T-helper 22 cell (primary cell): ENCODE results near the gene SMAD6.

ENCODE experiments used
- DNase-seq: peaks from one replicate; pipeline ENCODE4 v3.0.0-alpha.2; 2020; ENCODE audit warnings: low read depth

The SMAD6 gene

GRCh38 chr15:66777054-66777453 is 75.0 kb downstream of the SMAD6 start:
- no peak for DNase-seq

- no peak for DNase-seq
Observed at GRCh38 chr15:66777596-66778313, 75.7 kb downstream of the SMAD6 start.

GRCh38 chr15:66778314-66778665 is 76.3 kb downstream of the SMAD6 start:
- DNase-seq, result no peak

GRCh38 chr15:66778716-66779115 is 76.7 kb downstream of the SMAD6 start:
- no peak for DNase-seq

DNA sequence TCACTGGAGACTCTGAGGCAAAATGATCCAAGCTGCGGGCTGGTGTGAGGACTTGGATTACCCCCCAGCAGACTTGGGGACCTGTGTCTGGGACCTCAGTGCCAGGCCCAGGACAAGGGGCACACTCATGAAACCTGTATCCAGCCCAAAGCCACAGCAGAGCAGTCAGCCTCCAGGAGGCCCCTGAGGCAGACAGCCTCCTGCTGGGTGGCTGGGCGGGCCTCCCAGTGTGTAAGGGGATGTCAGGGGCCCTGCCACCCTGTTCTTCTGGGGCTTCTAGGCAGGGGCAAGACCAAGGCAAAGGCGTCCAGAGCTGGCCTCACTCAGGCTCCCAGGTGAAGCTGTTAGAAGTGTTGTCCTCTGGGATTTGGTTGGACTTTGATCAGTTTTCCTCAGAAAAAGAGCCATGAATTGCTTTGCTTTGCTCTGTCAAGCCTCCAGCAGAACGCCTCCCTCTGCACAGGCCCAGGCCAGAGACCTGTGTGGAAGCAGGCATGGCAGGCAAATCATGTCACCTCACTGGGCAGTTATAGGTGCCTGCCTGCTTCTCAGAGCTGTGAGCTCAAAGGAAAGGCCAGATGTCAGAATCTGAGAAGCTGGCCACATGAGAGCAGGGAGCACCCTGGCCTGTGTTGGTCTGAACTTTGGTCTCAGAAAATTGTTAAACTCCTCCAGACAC is 77.4 kb downstream of the SMAD6 start:
- DNase-seq, result no peak

DNA sequence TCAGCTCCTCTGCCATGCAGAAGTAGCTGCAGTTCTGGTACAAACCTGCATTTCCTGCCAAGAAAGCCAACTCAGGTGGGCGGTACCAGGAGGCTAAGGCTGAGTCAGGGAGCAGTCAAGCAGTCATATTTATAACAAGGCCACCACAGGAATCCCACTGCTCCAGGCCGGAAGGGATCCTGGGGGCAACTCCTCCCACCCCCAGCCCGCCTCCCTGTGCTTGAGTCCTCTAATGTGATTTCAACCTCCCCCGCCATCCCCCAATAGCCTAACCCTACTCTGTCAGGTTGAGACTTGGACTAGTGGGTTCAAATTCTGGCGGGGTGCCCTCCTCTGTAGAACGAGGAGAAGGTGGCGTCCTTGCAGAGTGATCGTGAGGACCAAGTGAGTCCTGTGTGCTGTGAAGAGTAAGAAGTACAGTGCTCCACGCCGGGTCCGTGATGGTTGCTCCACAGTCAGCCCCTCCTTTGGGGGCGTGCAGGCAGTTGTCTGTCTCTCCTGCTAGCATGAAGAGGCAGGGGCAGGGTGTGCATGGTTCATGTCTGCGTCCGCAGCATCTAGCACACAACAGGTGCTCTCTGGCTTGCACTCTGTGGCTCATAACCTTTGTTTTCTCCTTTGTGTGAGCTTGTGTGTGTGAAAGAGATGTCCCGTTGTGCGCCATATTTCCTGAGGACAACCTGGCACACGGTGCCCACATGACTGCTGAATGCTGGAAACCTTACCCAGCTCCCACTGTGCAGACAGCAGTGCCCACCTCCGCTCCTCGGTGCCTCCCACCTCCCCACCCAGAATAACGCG is 78.3 kb downstream of the SMAD6 start:
- DNase-seq, result no peak

DNA sequence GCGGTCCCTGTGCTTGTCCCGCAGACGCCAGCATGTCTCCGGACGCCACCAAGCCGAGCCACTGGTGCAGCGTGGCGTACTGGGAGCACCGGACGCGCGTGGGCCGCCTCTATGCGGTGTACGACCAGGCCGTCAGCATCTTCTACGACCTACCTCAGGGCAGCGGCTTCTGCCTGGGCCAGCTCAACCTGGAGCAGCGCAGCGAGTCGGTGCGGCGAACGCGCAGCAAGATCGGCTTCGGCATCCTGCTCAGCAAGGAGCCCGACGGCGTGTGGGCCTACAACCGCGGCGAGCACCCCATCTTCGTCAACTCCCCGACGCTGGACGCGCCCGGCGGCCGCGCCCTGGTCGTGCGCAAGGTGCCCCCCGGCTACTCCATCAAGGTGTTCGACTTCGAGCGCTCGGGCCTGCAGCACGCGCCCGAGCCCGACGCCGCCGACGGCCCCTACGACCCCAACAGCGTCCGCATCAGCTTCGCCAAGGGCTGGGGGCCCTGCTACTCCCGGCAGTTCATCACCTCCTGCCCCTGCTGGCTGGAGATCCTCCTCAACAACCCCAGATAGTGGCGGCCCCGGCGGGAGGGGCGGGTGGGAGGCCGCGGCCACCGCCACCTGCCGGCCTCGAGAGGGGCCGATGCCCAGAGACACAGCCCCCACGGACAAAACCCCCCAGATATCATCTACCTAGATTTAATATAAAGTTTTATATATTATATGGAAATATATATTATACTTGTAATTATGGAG is 79.1 kb downstream of the SMAD6 start:
- no peak for DNase-seq

DNA sequence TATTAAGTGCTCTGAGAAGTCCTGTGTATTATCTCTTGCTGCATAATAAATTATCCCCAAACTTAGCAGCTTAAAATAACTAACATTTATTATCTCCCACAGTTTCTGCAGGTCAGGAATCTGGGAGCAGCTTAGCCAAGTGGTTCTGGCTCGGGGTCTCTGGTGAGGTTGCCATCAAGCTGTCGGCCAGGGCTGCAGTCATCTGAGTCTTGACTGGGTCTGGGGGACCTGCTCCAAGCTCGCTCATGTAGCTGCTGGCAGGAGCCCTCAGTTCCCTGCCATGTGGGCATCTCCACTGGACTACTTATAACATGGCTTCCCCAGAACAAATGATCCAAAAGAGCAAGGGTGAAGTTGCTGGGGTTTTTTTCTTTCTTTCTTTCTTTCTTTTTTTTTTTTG is 80.7 kb downstream of the SMAD6 start:
- DNase-seq, result no peak

GRCh38 chr15:66783314-66783713 is 81.3 kb downstream of the SMAD6 start:
- no peak for DNase-seq

DNA sequence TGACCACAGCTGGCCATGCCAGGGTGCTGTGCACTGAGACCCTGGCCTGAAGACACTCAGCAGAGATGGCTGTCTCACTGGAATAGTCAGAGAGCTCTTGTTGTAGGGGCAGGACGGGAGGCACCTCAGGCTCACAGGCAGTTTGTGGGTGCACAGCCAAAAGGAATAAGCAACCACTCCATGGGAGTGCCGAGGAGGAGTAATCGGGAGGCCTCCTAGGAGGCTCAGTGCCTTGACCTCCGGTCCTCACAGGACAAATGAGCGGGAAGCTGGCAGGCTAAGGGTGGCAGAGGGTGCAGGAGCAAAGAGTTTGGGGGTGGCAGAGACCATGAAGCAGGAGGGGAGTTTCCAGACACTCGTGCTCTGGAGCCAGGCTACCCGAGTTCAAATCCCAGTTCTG is 81.7 kb downstream of the SMAD6 start:
- DNase-seq, result no peak

DNA sequence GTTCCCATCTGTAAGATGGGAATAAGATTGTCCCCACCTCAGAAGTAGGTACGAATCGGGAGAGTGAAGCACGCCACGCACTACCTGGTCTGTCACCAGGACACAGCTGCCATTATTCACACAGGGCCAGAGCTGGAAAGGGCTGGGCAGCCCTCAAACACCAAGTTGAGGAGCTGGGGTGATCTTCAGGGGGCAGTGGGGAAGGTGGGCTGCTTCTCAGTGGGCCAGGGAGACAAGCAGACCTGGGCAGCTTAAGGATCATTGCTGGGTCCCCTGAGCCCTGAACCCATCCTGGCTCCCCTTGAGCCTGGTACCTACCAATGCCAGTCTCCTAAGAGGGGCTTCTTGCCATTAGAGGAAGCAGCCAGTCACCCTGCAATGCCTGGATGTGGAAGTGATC is 82.1 kb downstream of the SMAD6 start:
- DNase-seq, result no peak

DNA sequence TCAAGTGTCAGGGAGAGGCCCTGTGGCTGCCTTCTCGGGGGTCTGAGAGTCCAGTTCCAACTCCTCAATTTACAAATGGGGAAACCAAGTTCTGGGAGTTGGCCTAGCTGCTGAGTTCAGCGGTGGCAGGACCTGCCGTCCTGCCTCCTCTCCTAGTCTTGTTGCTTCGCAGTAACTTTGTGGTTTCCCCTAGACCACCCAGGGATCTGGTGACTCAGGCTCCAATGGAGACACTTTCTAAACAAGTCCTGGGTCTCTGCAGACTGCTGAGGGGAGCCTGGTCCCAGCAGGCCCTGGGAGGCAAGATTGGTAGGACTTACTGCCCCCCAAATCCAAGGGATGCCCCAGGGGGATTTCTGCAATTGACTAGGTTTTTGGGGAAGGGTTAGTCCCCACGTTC is 83.6 kb downstream of the SMAD6 start:
- DNase-seq, result no peak

- no peak for DNase-seq
Observed at GRCh38 chr15:66786222-66786621, 84.2 kb downstream of the SMAD6 start.

- DNase-seq, result no peak
Observed at GRCh38 chr15:66786708-66787488, 84.9 kb downstream of the SMAD6 start.

DNA sequence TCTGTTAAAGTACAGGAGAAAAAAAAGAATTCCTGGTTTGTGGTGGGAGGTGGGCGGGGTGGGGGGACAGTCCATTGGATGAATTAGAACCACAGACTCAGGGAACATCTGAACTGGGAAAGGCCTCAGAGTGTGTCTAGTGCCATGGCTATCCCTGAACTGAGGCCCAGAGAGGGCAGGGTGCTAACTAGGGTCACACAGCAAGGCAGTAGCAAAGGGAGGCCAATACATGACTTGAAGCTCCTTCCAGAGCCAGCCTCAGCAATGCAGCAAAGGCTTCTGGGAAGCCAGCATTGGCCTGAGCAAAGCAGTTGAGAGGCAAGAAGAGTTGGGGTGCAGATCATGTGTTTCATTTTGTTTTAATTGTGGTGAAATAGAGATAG is 85.4 kb downstream of the SMAD6 start:
- no peak for DNase-seq

DNA sequence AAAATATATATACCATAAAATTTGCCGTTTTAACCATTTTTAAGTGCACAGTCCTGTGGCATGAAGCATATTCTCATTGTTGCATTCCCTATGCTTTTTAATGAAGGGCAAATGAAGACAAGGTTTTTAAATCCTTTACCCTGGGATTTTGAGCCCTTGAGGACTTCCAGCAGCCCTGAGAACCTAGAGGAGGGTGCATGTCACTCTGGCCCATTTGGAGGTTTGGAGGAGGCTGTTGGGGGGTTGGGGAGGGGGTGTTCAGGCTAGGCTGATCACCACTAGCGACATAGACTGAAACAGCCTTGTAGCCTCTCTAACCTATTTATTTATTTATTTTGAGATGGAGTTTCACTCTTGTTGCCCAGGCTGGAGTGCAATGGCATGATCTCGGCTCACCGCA is 86.0 kb downstream of the SMAD6 start:
- no peak for DNase-seq

GRCh38 chr15:66789029-66790025 is 87.3 kb downstream of the SMAD6 start:
- no peak for DNase-seq

DNA sequence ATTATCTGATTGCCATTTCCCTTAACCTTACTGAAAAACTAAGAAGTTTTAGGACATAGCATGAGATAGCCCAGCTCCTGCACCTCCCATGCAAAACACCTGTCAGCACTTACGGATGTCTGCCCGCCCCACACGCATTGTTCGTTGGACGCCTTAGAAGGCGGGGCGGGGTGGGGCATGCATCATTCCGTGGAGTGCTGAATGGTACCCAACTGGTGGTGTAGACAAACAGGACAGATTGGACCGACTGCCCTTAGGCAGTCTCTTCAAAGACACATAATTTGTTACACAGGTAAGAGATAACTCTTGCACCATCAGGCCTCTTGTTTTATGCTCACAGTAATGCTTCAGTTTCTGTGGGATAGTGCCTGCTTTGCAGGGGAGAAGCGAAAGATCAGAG is 93.8 kb downstream of the SMAD6 start:
- DNase-seq, result no peak

GRCh38 chr15:66796343-66796742 is 94.3 kb downstream of the SMAD6 start:
- DNase-seq, result no peak

DNA sequence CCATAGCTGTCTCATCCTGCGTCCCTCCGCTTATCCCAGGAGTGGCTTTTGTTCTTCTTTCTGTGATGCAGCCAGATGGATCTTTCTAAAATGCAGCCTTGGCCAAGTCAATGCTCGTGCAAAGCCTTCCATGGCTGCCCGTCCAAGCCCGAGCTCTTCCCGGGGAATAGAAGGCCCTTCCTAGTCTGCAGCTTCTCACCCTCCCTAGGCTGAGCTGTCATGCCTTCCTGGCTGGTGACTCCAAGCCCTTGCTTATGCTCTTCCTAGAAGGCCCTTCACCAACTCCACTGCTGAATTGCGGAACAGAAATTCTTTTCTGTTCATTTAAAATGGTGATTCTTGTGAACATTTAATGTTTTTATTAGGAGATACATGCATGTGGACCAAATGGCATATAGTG is 95.9 kb downstream of the SMAD6 start:
- DNase-seq, result no peak
